ENCODE data around the gene SMARCAL1.
"Not testable (repeated sequence)": the region's sequence is repeated elsewhere in the genome, so short reads cannot be mapped to it uniquely, and the experiment has no call there.

The SMARCAL1 gene

GRCh38 chr2:216503159-216503629, 90.9 kb downstream of the SMARCAL1 start:
- DNase-seq = no peak

GRCh38 chr2:216503697-216504375, 91.6 kb downstream of the SMARCAL1 start:
- DNase-seq = no peak

GRCh38 chr2:216504376-216504762, 92.1 kb downstream of the SMARCAL1 start:
- no peak for DNase-seq

- DNase-seq = no peak
Observed at GRCh38 chr2:216505133-216506106, 93.1 kb downstream of the SMARCAL1 start.

GRCh38 chr2:216507220-216508160, 95.2 kb downstream of the SMARCAL1 start:
- no peak for DNase-seq

GRCh38 chr2:216508229-216508628, 95.9 kb downstream of the SMARCAL1 start:
- no peak for DNase-seq

GRCh38 chr2:216516730-216517350, 104.6 kb downstream of the SMARCAL1 start:
- DNase-seq = no peak

- DNase-seq = no peak
Observed at GRCh38 chr2:216517447-216518225, 105.4 kb downstream of the SMARCAL1 start.

GRCh38 chr2:216518566-216519119, 106.4 kb downstream of the SMARCAL1 start:
- DNase-seq = not testable (repeated sequence)

- no peak for DNase-seq
Observed at GRCh38 chr2:216519154-216519762, 107.0 kb downstream of the SMARCAL1 start.

GRCh38 chr2:216520112-216520511, 107.8 kb downstream of the SMARCAL1 start:
- DNase-seq = no peak

GRCh38 chr2:216522892-216523502, 110.7 kb downstream of the SMARCAL1 start:
- DNase-seq = no peak

- DNase-seq = no peak
Observed at GRCh38 chr2:216525972-216526371, 113.7 kb downstream of the SMARCAL1 start.

GRCh38 chr2:216526939-216527338, 114.7 kb downstream of the SMARCAL1 start:
- no peak for DNase-seq

- DNase-seq = no peak
Observed at GRCh38 chr2:216527600-216527999, 115.3 kb downstream of the SMARCAL1 start.

GRCh38 chr2:216532562-216532961, 120.3 kb downstream of the SMARCAL1 start:
- DNase-seq = no peak
